Retinal pigment epithelial cell (primary cell): Measurements from ENCODE around the gene ASXL1.

Source experiments
- DNase-seq: peaks from one replicate; pipeline ENCODE4 v3.0.0-alpha.2; 2010; ENCODE audit warnings: low read depth
- H3K4me3 ChIP-seq: 2 replicates; pipeline ENCODE4 v1.5.1; 2011; ENCODE audit warnings: mild to moderate bottlenecking, low read length, control low read depth, moderate library complexity
- CTCF ChIP-seq: conservative IDR thresholded peaks from 2 replicates; pipeline ENCODE4 v1.5.1; 2011; ENCODE audit warnings: low read depth, low read length, control low read depth, inconsistent platforms

The ASXL1 gene

GRCh38 chr20:32421290-32421689 is 63.2 kb downstream of the ASXL1 start:
- H3K4me3 ChIP-seq = no peak overlapping the region
- TF ChIP-seq CTCF = no peak
- no peak for DNase-seq

- no peak for TF ChIP-seq CTCF
- H3K4me3 ChIP-seq = no peak overlapping the region
- DNase-seq = no peak
Measured at GRCh38 chr20:32427996-32428395, 69.9 kb downstream of the ASXL1 start.

GRCh38 chr20:32429343-32429742 is 71.2 kb downstream of the ASXL1 start:
- TF ChIP-seq CTCF = no peak
- H3K4me3 ChIP-seq = no peak overlapping the region
- no peak for DNase-seq

GRCh38 chr20:32429745-32430360 is 71.7 kb downstream of the ASXL1 start:
- no peak for TF ChIP-seq CTCF
- DNase-seq = no peak
- no peak overlapping the region for H3K4me3 ChIP-seq

GRCh38 chr20:32431457-32431856 is 73.3 kb downstream of the ASXL1 start:
- no peak overlapping the region for H3K4me3 ChIP-seq
- DNase-seq = no peak
- no peak for TF ChIP-seq CTCF

- H3K4me3 ChIP-seq = no peak overlapping the region
- DNase-seq = no peak
Measured at GRCh38 chr20:32432277-32432676, 74.1 kb downstream of the ASXL1 start.

More at GRCh38 chr20:32432277-32432676, 74.1 kb downstream of the ASXL1 start:
- no peak for TF ChIP-seq CTCF
